ENCODE results near the gene TRNAU1AP.

The TRNAU1AP gene

GRCh38 chr1:28601696-28602095, 48.8 kb downstream of the TRNAU1AP start:
- TF ChIP-seq FOXP2 (optimal IDR thresholded peaks at IDR 0.05; ENCODE audit: borderline replicate concordance, extremely low read depth, extremely low read length, insufficient read depth), result no peak
- TF ChIP-seq TAF1 (IDR thresholded peaks at IDR 0.05; ENCODE audit: borderline replicate concordance, insufficient read depth, low read length), result no peak
- TF ChIP-seq SIN3A (IDR thresholded peaks at IDR 0.05; ENCODE audit: borderline replicate concordance, insufficient read depth, low read length), result no peak
- TF ChIP-seq POLR2AphosphoS5 (IDR thresholded peaks at IDR 0.05; ENCODE audit: low read depth, low read length), result no peak
- TF ChIP-seq, protein P1, sequence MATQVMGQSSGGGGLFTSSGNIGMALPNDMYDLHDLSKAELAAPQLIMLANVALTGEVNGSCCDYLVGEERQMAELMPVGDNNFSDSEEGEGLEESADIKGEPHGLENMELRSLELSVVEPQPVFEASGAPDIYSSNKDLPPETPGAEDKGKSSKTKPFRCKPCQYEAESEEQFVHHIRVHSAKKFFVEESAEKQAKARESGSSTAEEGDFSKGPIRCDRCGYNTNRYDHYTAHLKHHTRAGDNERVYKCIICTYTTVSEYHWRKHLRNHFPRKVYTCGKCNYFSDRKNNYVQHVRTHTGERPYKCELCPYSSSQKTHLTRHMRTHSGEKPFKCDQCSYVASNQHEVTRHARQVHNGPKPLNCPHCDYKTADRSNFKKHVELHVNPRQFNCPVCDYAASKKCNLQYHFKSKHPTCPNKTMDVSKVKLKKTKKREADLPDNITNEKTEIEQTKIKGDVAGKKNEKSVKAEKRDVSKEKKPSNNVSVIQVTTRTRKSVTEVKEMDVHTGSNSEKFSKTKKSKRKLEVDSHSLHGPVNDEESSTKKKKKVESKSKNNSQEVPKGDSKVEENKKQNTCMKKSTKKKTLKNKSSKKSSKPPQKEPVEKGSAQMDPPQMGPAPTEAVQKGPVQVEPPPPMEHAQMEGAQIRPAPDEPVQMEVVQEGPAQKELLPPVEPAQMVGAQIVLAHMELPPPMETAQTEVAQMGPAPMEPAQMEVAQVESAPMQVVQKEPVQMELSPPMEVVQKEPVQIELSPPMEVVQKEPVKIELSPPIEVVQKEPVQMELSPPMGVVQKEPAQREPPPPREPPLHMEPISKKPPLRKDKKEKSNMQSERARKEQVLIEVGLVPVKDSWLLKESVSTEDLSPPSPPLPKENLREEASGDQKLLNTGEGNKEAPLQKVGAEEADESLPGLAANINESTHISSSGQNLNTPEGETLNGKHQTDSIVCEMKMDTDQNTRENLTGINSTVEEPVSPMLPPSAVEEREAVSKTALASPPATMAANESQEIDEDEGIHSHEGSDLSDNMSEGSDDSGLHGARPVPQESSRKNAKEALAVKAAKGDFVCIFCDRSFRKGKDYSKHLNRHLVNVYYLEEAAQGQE (IDR thresholded peaks at IDR 0.05; ENCODE audit: insufficient read depth in 1 of 2, low read depth in 2 of 2, low read length in 2 of 2), result no peak

GRCh38 chr1:28602536-28603439, 49.9 kb downstream of the TRNAU1AP start:
- TF ChIP-seq POLR2AphosphoS5 (IDR thresholded peaks at IDR 0.05; ENCODE audit: low read depth, low read length) (no peak), SIN3A (IDR thresholded peaks at IDR 0.05; ENCODE audit: borderline replicate concordance, insufficient read depth, low read length) (no peak), TAF1 (IDR thresholded peaks at IDR 0.05; ENCODE audit: borderline replicate concordance, insufficient read depth, low read length) (no peak), FOXP2 (optimal IDR thresholded peaks at IDR 0.05; ENCODE audit: borderline replicate concordance, extremely low read depth, extremely low read length, insufficient read depth) (no peak)
- TF ChIP-seq, protein P1 (IDR thresholded peaks at IDR 0.05; ENCODE audit: insufficient read depth in 1 of 2, low read depth in 2 of 2, low read length in 2 of 2), result no peak

- TF ChIP-seq TAF1 (IDR thresholded peaks at IDR 0.05; ENCODE audit: borderline replicate concordance, insufficient read depth, low read length) (no peak), SIN3A (IDR thresholded peaks at IDR 0.05; ENCODE audit: borderline replicate concordance, insufficient read depth, low read length) (no peak), FOXP2 (optimal IDR thresholded peaks at IDR 0.05; ENCODE audit: borderline replicate concordance, extremely low read depth, extremely low read length, insufficient read depth) (no peak), POLR2AphosphoS5 (IDR thresholded peaks at IDR 0.05; ENCODE audit: low read depth, low read length) (no peak)
- TF ChIP-seq, protein P1 (IDR thresholded peaks at IDR 0.05; ENCODE audit: insufficient read depth in 1 of 2, low read depth in 2 of 2, low read length in 2 of 2), result no peak
These were observed 51.5 kb downstream of the TRNAU1AP start for GRCh38 chr1:28604411-28604810.

DNA sequence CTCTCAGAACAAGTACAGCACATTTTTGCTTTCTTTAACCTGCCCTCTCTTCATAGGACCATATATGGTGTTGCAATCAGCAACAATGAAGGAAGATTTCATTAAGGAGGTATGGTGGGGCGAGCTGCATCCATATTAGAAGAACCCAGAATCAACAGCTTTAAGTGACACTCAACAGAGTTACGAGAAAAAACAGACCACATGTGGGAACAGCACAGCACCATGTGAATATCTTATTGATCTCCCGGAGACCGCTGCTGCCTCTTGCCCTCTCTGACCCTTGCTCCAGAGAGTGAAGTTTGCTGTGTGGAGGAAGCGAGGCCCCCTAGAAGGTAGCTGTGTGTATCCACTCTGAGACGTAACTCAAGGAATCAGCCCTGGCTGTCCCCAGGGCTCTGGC, 52.1 kb downstream of the TRNAU1AP start:
- no peak for TF ChIP-seq POLR2AphosphoS5 (IDR thresholded peaks at IDR 0.05; ENCODE audit: low read depth, low read length)
- no peak for TF ChIP-seq TAF1 (IDR thresholded peaks at IDR 0.05; ENCODE audit: borderline replicate concordance, insufficient read depth, low read length)
- TF ChIP-seq, protein P1 (IDR thresholded peaks at IDR 0.05; ENCODE audit: insufficient read depth in 1 of 2, low read depth in 2 of 2, low read length in 2 of 2), result no peak

All from PFSK-1 (cell line).